HG02798 (cell line): Measurements from ENCODE around the gene TNFRSF25.

Source experiments
- ATAC-seq: cut with Tn5 transposase; IDR thresholded peaks from one replicate; pipeline ENCODE4 v1.9.1; 2021; ENCODE audit warnings: mild to moderate bottlenecking; ENCODE audit not compliant: unreplicated experiment, poor library complexity

The TNFRSF25 gene

GRCh38 chr1:6489383-6489765, 23.4 kb upstream of the TNFRSF25 start:
- no peak for ATAC-seq

- no peak for ATAC-seq
Observed at GRCh38 chr1:6488602-6489382, 22.8 kb upstream of the TNFRSF25 start.

GRCh38 chr1:6487804-6488484, 22.0 kb upstream of the TNFRSF25 start:
- ATAC-seq, result no peak

GRCh38 chr1:6486433-6487011, 20.5 kb upstream of the TNFRSF25 start:
- ATAC-seq, result peak; percentile 40

- no peak for ATAC-seq
Observed at GRCh38 chr1:6485168-6486101, 19.5 kb upstream of the TNFRSF25 start.

GRCh38 chr1:6484826-6485167, 18.8 kb upstream of the TNFRSF25 start:
- no peak for ATAC-seq

- ATAC-seq, result no peak
Observed at GRCh38 chr1:6483761-6484117, 17.8 kb upstream of the TNFRSF25 start.

- ATAC-seq, result no peak
Observed at GRCh38 chr1:6483017-6483760, 17.2 kb upstream of the TNFRSF25 start.

- ATAC-seq, result no peak
Observed at GRCh38 chr1:6481820-6482219, 15.8 kb upstream of the TNFRSF25 start.

- no peak for ATAC-seq
Observed at GRCh38 chr1:6477039-6477820, 11.3 kb upstream of the TNFRSF25 start.

- no peak for ATAC-seq
Observed at GRCh38 chr1:6476483-6476882, 10.5 kb upstream of the TNFRSF25 start.

GRCh38 chr1:6475381-6476133, 9.6 kb upstream of the TNFRSF25 start:
- peak; percentile 70 for ATAC-seq

- ATAC-seq, result no peak
Observed at GRCh38 chr1:6474815-6475282, 8.9 kb upstream of the TNFRSF25 start.

- ATAC-seq, result no peak
Observed at GRCh38 chr1:6473974-6474814, 8.2 kb upstream of the TNFRSF25 start.

- no peak for ATAC-seq
Observed at GRCh38 chr1:6473156-6473555, 7.2 kb upstream of the TNFRSF25 start.

- no peak for ATAC-seq
Observed at GRCh38 chr1:6472391-6472790, 6.4 kb upstream of the TNFRSF25 start.

- ATAC-seq, result no peak
Observed at GRCh38 chr1:6471970-6472368, 6.0 kb upstream of the TNFRSF25 start.
